Heart right ventricle (tissue), 16 donors: Measurements from ENCODE around the gene ARMH3. TPM values are rescaled to one million over a fixed set of nuclear protein-coding genes. Genes with fewer than 3 reads are reported as not detected.

Experiments
- ATAC-seq, 8 donors: fragments of 200-7000 bp; cut with Tn5 transposase; one replicate each; pipeline ENCODE4 v1.9.1; 2020; ENCODE audit warnings: mild to moderate bottlenecking in 8 of 8, moderate library complexity in 8 of 8, moderate number of reproducible peaks in 1 of 8
- DNase-seq, 2 donors: peaks; one replicate each; pipeline ENCODE4 v3.0.0-alpha.2; 2020
- H3K27ac ChIP-seq, 10 donors: fragments of 200-600 bp; sonication (generic) in 2 of 10; one replicate each; pipeline versions ENCODE4 v1.5.0 to v1.8.0; 2020 to 2022; ENCODE audit warnings: mild to moderate bottlenecking in 3 of 10
- H3K27me3 ChIP-seq, 7 donors: fragments of 200-600 bp; one replicate each; pipeline ENCODE4 v1.8.0; 2021 to 2022; ENCODE audit warnings: mild to moderate bottlenecking in 2 of 7
- H3K36me3 ChIP-seq, 9 donors: fragments of 200-600 bp; sonication (generic) in 1 of 9; one replicate each; pipeline versions ENCODE4 v1.5.0 to v1.8.0; 2020 to 2022; ENCODE audit warnings: mild to moderate bottlenecking in 2 of 9
- H3K4me1 ChIP-seq, 9 donors: fragments of 200-600 bp; sonication (generic) in 1 of 9; one replicate each; pipeline versions ENCODE4 v1.5.0 to v1.8.0; 2020 to 2022; ENCODE audit warnings: mild to moderate bottlenecking in 4 of 9
- H3K4me3 ChIP-seq, 10 donors: fragments of 200-600 bp; sonication (generic) in 2 of 10; one replicate each; pipeline versions ENCODE4 v1.5.0 to v1.8.0; 2020 to 2022; ENCODE audit warnings: mild to moderate bottlenecking in 7 of 10, moderate library complexity in 2 of 10
- H3K9me3 ChIP-seq, 11 donors: fragments of 200-600 bp in 10 of 11; sonication (generic) in 2 of 11; one replicate each; pipeline versions ENCODE4 v1.5.0 to v1.8.0; 2013 to 2022; ENCODE audit warnings: mild to moderate bottlenecking in 2 of 11, control low read depth in 1 of 11, moderate library complexity in 1 of 11
- WGBS, 2 donors: extraction: QIAGEN DNeasy Blood & Tissue Kit; methylation state at CpG; one replicate each; pipeline ENCODE4 v1.1.7; 2013; ENCODE audit warnings: inconsistent platforms in 1 of 2; 5-methylcytosine and 5-hydroxymethylcytosine counted together
- intact Hi-C, 10 donors: fragments of 100-400 bp; cut with DNase I; formaldehyde crosslinking; loops; one replicate each; pipeline versions ENCODE4 v1.11.1 to v1.14.2; 2022
- polyA plus RNA-seq, 2 donors: library from polyadenylated mRNA; stranded (reverse); fragments of 200-250 nt; gene quantifications; one replicate each; pipeline ENCODE4 v1.2.3, GENCODE V29; 2013
- total RNA-seq, 10 donors: library from RNA; stranded (reverse); fragmentation: NEBNext Ultra II Directional in 3 of 10; extraction: Animal tissue kit (Norgen Biotek cat#: 25700) in 3 of 10; gene quantifications; one replicate each; pipeline versions ENCODE4 v1.2.1 to v1.2.4, GENCODE V29; 2021 to 2023
- TF ChIP-seq, protein P1 (sequence below), 9 donors: fragments of 200-600 bp; sonication (generic) in 2 of 9; IDR thresholded peaks; one replicate each; pipeline versions ENCODE4 v1.5.0 to v1.8.0; 2021 to 2022; ENCODE audit warnings: antibody characterized with exemption in 9 of 9, mild to moderate bottlenecking in 5 of 9, moderate library complexity in 1 of 9
- donor health status: Arrhythmogenic right ventricular cardiomyopathy.
- donor health status: ischemic (EF 13 %, LVEDD 7.1; RV severe dilation, severe dysfunction).
- donor health status: healthy with polysubstance abuse.
- donor health status: DM: no; HTN: yes; CAD: no.
- donor health status: DM: no; HTN: no; CAD: no.
- donor health status: ischemic (EF 25% LVEDD 6.9; RV normal size, moderate dysfunction).
- donor health status: ischemic (EF 25% LVEDD 5.7; RV mildly dilated, moderate dysfunction).
- donor health status: healthy.
- donor health status: DM: yes; HTN: yes; CAD: no.
- donor health status: Ischemic cardiomyopathy.
- donor health status: ischemic (EF 35%, LVEDD 5.7; RV mildly dilated, moderate dysfunction).
- donor health status: nonischemic (EF 11% LVEDD 7.7; RV severe dilation, severe dysfunction).
- donor health status: DM: yes; HTN: yes; CAD: no.
- donor health status: PGD.
- donor health status: ischemic (EF 29% LVEDD 5.4; RV normal size, mild dysfunction).
- donor health status: nonischemic (EF 23%, LVEDD 6.1; RV moderate dilation, normal function).

ARMH3 gene
- total and polyA plus RNA-seq, 12 donors, result 24.1 to 96.8 (median 54.1) TPM

DNA sequence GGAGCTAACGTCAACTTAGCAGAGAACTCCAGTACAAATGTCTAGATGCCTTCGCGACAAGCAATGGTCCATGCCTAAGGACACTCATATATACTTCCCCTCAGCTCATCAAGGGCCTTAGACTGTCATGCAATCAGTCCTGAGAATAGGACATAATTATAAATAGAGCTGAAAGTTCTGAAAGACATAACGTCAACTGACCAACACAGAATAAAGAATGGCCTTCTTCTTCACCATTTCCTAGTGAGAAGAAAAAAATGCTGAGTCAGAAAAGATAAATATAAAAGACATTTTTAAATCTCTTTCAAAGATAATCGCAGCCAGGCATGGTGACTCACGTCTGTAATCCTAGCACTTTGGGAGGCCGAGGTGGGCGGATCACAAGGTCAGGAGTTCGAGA is 83.2 kb downstream of the ARMH3 start:
- DNase-seq (no peak), ATAC-seq (no peak)
- peaks cover 6 to 55% (median 36%) of the 10 kb centered on the region in 9 donors for H3K4me1 ChIP-seq
- no peak overlapping the region for H3K4me3 ChIP-seq
- peaks cover 0 to 69% (median 13%) of the 10 kb centered on the region in 9 donors for H3K36me3 ChIP-seq
- peak overlapping the region in 6 of 10 donors; percentile 26 to 81 (median 68) for H3K27ac ChIP-seq
- H3K27me3 ChIP-seq, result no peaks in the 10 kb centered on the region
- intact Hi-C loops, result loop anchor here in 1 of 10 donors (5.0 kb wide), 1 partner anchor 35 kb away; no protein-coding TSS in a partner anchor
- TF ChIP-seq, protein P1, sequence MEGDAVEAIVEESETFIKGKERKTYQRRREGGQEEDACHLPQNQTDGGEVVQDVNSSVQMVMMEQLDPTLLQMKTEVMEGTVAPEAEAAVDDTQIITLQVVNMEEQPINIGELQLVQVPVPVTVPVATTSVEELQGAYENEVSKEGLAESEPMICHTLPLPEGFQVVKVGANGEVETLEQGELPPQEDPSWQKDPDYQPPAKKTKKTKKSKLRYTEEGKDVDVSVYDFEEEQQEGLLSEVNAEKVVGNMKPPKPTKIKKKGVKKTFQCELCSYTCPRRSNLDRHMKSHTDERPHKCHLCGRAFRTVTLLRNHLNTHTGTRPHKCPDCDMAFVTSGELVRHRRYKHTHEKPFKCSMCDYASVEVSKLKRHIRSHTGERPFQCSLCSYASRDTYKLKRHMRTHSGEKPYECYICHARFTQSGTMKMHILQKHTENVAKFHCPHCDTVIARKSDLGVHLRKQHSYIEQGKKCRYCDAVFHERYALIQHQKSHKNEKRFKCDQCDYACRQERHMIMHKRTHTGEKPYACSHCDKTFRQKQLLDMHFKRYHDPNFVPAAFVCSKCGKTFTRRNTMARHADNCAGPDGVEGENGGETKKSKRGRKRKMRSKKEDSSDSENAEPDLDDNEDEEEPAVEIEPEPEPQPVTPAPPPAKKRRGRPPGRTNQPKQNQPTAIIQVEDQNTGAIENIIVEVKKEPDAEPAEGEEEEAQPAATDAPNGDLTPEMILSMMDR (IDR thresholded peaks at IDR 0.05), result no peak
- WGBS, 2 donors, result 71 to 83% methylated on average over 9 of the region's 9 CpGs
- H3K9me3 ChIP-seq, result no peaks in the 10 kb centered on the region

DNA sequence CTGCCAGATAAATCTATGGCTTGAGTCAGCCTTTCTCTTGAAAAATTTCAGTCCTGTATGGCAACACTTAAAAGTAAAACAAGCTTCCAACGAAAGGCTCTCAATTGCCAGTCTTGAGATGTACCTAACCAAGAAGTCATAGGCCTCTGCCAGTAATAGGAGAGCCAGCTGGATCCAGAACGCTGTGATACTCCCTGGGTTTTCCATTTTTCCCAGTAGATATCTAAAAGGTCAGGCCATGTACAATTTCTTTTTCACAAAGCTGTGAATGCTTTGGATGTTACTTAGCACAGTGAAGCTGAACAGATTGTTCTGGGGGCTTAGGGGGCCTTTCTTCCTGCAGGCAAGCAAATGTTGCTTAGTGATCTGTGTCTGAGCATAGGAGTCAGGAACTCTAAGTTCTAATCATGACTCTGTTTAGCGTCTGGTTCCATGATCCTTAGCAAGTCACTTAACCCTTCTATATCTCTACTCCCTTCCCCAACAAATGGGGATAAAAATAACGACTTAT is 86.5 kb downstream of the ARMH3 start:
- no peaks in the 10 kb centered on the region for H3K27me3 ChIP-seq
- peaks cover 0 to 53% (median under 1%) of the 10 kb centered on the region in 9 donors for H3K36me3 ChIP-seq
- H3K9me3 ChIP-seq, result no peaks in the 10 kb centered on the region
- H3K4me1 ChIP-seq, result peaks cover 6 to 80% (median 46%) of the 10 kb centered on the region in 9 donors
- H3K4me3 ChIP-seq, result no peak overlapping the region
- intact Hi-C loops, result loop anchor here in 4 of 10 donors (10.0 kb wide), 1 partner anchor 75 kb away; no protein-coding TSS in a partner anchor
- 19 to 29% methylated on average over 4 of the region's 4 CpGs for WGBS, 2 donors
- peak overlapping the region; percentile 23 to 81 (median 50) for H3K27ac ChIP-seq
- TF ChIP-seq, protein P1 (IDR thresholded peaks at IDR 0.05), result no peak
- DNase-seq (no peak), ATAC-seq (peak in 2 of 8 donors; percentile 7 to 18)

DNA sequence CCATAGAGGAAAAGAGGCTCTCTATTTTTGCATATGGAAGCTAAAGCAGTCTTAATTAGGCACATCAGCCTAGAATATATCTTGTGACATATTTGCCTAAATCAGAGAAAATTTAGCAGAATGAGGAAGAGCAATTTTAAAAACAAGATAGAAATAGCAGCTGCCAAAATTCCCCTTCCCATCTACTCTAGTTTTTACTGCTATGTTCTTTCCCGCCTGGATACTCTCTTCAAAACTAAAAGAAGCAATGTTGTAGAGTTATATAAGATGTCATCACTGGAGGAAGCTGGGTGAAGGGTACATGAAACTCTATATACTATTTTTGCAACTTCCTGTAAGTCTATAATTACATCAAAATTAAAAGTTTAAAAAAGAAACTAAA is 87.0 kb downstream of the ARMH3 start:
- TF ChIP-seq, protein P1 (IDR thresholded peaks at IDR 0.05), result no peak
- no peaks in the 10 kb centered on the region for H3K9me3 ChIP-seq
- no peaks in the 10 kb centered on the region for H3K27me3 ChIP-seq
- no peak overlapping the region for H3K4me3 ChIP-seq
- WGBS, 2 donors, result 59 to 65% methylated on average over 1 of the region's 1 CpG
- ATAC-seq, result no peak
- H3K4me1 ChIP-seq, result peaks cover 6 to 75% (median 41%) of the 10 kb centered on the region in 9 donors
- H3K27ac ChIP-seq, result peak overlapping the region in 8 of 10 donors; percentile 26 to 81 (median 64)
- intact Hi-C loops, result loop anchor here in 4 of 10 donors (10.0 kb wide), 1 partner anchor 74 kb away; no protein-coding TSS in a partner anchor
- no peak for DNase-seq
- H3K36me3 ChIP-seq, result peaks cover 0 to 53% (median 0%) of the 10 kb centered on the region in 9 donors

DNA sequence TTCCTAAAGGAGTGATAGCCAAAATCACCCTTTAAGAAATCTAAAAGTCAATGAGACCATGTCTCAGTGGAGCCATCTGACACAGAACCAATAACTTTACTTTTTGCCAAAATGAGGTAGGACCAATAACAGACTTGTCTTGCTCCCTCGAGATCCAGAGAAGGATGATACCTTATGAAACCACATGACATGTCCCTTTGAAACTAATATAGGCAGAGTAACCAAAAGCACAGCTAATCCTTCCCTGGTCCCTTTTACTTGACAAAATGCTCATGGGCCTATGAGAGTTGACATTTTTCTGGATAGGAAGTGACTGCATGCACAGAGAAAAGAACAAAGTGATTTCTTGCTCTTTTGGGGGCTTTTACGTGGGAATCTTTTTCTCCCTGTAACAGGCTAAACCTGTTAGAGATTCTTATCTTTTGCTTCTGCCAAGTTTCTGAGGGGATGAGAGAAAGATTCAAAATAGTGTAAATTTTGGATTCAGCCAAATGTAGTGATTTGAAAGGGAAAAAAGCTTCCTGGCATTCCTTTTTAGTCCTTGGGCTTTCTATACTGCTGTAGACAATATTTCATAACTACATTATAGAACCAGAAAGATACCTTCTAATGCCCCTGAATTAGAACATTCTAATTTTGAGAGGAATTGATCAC is 87.6 kb downstream of the ARMH3 start:
- H3K36me3 ChIP-seq, result peaks cover 0 to 55% (median 0%) of the 10 kb centered on the region in 9 donors
- WGBS, 2 donors, result 84 to 88% methylated on average over 2 of the region's 2 CpGs
- intact Hi-C loops, result loop anchor here in 4 of 10 donors (10.0 kb wide), 1 partner anchor 74 kb away; no protein-coding TSS in a partner anchor
- TF ChIP-seq, protein P1 (IDR thresholded peaks at IDR 0.05), result no peak
- ATAC-seq, result no peak
- DNase-seq, result no peak
- H3K4me1 ChIP-seq, result peaks cover 3 to 70% (median 35%) of the 10 kb centered on the region in 9 donors
- no peaks in the 10 kb centered on the region for H3K9me3 ChIP-seq
- H3K27me3 ChIP-seq, result no peaks in the 10 kb centered on the region
- peak overlapping the region in 9 of 10 donors; percentile 47 to 81 (median 64) for H3K27ac ChIP-seq
- H3K4me3 ChIP-seq, result no peak overlapping the region
